NT2/D1 (cell line): Measurements from ENCODE around the gene HINT3.

Experiments
- DNase-seq: peaks from one replicate; pipeline ENCODE4 v3.0.0-alpha.2; 2011; ENCODE audit warnings: low read depth, low spot score
- H3K27me3 ChIP-seq: 2 replicates; pipeline ENCODE4 v1.6.0; 2011; ENCODE audit warnings: mild to moderate bottlenecking; ENCODE audit not compliant: insufficient read length, insufficient read depth
- H3K36me3 ChIP-seq: 2 replicates; pipeline ENCODE4 v1.6.1; 2011; ENCODE audit warnings: mild to moderate bottlenecking, low read length, mixed read lengths; ENCODE audit not compliant: insufficient read depth, insufficient read length
- H3K4me1 ChIP-seq: 2 replicates; pipeline ENCODE4 v1.5.1; 2011; ENCODE audit not compliant: insufficient read depth, insufficient read length
- H3K4me3 ChIP-seq: 2 replicates; pipeline ENCODE4 v1.5.1; 2011; ENCODE audit warnings: low read depth; ENCODE audit not compliant: insufficient read length
- H3K9ac ChIP-seq: 2 replicates; pipeline ENCODE4 v1.6.0; 2011; ENCODE audit warnings: low read depth; ENCODE audit not compliant: insufficient read length
- H3K9me3 ChIP-seq: 2 replicates; pipeline ENCODE4 v1.5.1; 2011; ENCODE audit warnings: mild to moderate bottlenecking, low read length; ENCODE audit not compliant: insufficient read depth
- SUZ12 ChIP-seq: IDR thresholded peaks from 2 replicates; pipeline ENCODE4 v1.6.1; 2011; ENCODE audit not compliant: insufficient read length, insufficient read depth; ENCODE audit errors: extremely low read depth
- YY1 ChIP-seq: IDR thresholded peaks from 2 replicates; pipeline ENCODE4 v1.6.1; 2011; ENCODE audit not compliant: insufficient read length, insufficient read depth
- ZNF274 ChIP-seq: IDR thresholded peaks from 2 replicates; pipeline ENCODE4 v1.6.1; 2011; ENCODE audit warnings: mild to moderate bottlenecking, low read depth, low read length

HINT3 gene

DNA sequence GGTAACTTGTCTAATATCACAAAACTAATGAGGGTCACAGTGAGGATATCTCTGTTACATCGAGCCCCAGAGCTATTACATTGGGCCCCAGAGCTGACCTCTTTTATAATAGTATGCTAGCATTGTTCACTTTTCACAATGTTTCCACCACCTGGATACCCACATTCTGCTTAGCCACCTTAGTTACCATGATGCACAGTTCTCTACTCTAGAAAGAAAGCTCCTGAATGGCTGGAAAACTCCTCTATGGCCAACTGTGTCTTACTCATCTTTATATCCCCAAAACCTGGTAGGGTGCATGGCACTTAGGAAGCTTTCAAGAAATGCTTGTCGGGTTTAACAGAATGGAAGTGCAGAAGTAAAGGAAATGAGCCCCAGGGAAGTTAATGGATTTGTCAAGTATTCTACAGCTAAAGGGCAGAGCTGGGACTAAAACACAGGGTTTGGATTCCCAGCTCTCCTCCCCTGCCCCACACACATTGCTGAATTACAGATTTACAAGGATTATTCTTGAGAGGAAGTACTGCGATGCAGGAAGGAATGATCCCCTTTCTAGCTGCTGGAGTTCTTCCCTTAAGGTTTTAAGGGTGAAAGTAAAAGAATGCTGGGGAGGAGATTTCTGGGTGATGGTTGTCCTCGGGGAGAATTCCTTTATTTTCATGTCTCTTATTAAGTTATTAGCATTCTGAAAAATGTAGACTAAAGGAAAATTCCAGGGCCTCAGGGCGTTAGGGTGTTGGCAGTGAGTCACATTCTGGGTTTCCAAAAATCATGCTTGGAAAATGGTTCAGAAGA lies 16.1 kb upstream of the HINT3 start:
- Histone ChIP-seq H3K9ac (no peak overlapping the region), H3K36me3 (no peaks in the 10 kb centered on the region), H3K4me3 (no peak overlapping the region), H3K27me3 (no peaks in the 10 kb centered on the region), H3K4me1 (no peaks in the 10 kb centered on the region), H3K9me3 (no peaks in the 10 kb centered on the region)
- no peak for DNase-seq
- TF ChIP-seq YY1: no peak
- TF ChIP-seq ZNF274: no peak
- no peak for TF ChIP-seq SUZ12

- no peaks in the 10 kb centered on the region for H3K36me3 ChIP-seq
- H3K4me1 ChIP-seq: no peaks in the 10 kb centered on the region
- H3K4me3 ChIP-seq: no peak overlapping the region
- H3K27me3 ChIP-seq: no peaks in the 10 kb centered on the region
- H3K9me3 ChIP-seq: no peaks in the 10 kb centered on the region
- H3K9ac ChIP-seq: no peak overlapping the region
- no peak for TF ChIP-seq YY1
- no peak for TF ChIP-seq ZNF274
- TF ChIP-seq SUZ12: no peak
- DNase-seq: no peak
These were observed 13.7 kb upstream of the HINT3 start for GRCh38 chr6:125942672-125943527.

GRCh38 chr6:125943528-125944433 lies 12.8 kb upstream of the HINT3 start:
- Histone ChIP-seq H3K9ac (no peak overlapping the region), H3K9me3 (no peaks in the 10 kb centered on the region), H3K27me3 (no peaks in the 10 kb centered on the region), H3K36me3 (no peaks in the 10 kb centered on the region), H3K4me3 (no peak overlapping the region), H3K4me1 (no peaks in the 10 kb centered on the region)
- TF ChIP-seq YY1: no peak
- TF ChIP-seq ZNF274: no peak
- no peak for DNase-seq

GRCh38 chr6:125944434-125944816 lies 12.1 kb upstream of the HINT3 start:
- DNase-seq: no peak
- H3K4me3 ChIP-seq: no peak overlapping the region
- H3K4me1 ChIP-seq: no peaks in the 10 kb centered on the region
- no peaks in the 10 kb centered on the region for H3K36me3 ChIP-seq
- TF ChIP-seq ZNF274: no peak
- TF ChIP-seq SUZ12: no peak
- TF ChIP-seq YY1: no peak
- no peaks in the 10 kb centered on the region for H3K9me3 ChIP-seq
- no peak overlapping the region for H3K9ac ChIP-seq
- no peaks in the 10 kb centered on the region for H3K27me3 ChIP-seq

GRCh38 chr6:125944896-125945295 lies 11.7 kb upstream of the HINT3 start:
- H3K4me1 ChIP-seq: no peaks in the 10 kb centered on the region
- no peak for TF ChIP-seq ZNF274
- TF ChIP-seq YY1: no peak
- no peak for TF ChIP-seq SUZ12
- DNase-seq: no peak
- no peak overlapping the region for H3K9ac ChIP-seq
- H3K36me3 ChIP-seq: no peaks in the 10 kb centered on the region
- no peaks in the 10 kb centered on the region for H3K9me3 ChIP-seq
- no peaks in the 10 kb centered on the region for H3K27me3 ChIP-seq
- H3K4me3 ChIP-seq: no peak overlapping the region

- H3K27me3 ChIP-seq: no peaks in the 10 kb centered on the region
- no peak overlapping the region for H3K4me3 ChIP-seq
- H3K9ac ChIP-seq: no peak overlapping the region
- no peaks in the 10 kb centered on the region for H3K4me1 ChIP-seq
- H3K9me3 ChIP-seq: no peaks in the 10 kb centered on the region
- DNase-seq: no peak
- no peaks in the 10 kb centered on the region for H3K36me3 ChIP-seq
- no peak for TF ChIP-seq YY1
- TF ChIP-seq SUZ12: no peak
- TF ChIP-seq ZNF274: no peak
These were observed 11.0 kb upstream of the HINT3 start for GRCh38 chr6:125945378-125946141.
